Common myeloid progenitor, CD34-positive (primary cell): ENCODE data around the gene RIN3.

Experiments
- CTCF ChIA-PET: fragments of 350-600 bp; sonication (Branson Sonifier 250); formaldehyde crosslinking; loops from one replicate; lab custom pipeline; 2021; ENCODE audit warnings: antibody characterized with exemption; lab: Charles Lee
- POLR2A ChIA-PET: fragments of 350-600 bp; sonication (Branson Sonifier 250); formaldehyde crosslinking; loops from one replicate; lab custom pipeline; 2021; ENCODE audit warnings: antibody characterized with exemption; lab: Charles Lee
- DNase-seq, 3 donors: peaks; one replicate each; pipeline versions ENCODE4 v3.0.0 to v3.0.0-alpha.2; 2013
- H3K27ac ChIP-seq, 2 experiments: 1 replicate in 1 of 2; 2 replicates in 1 of 2; pipeline ENCODE4 v1.7.0; 2013; ENCODE audit warnings: inconsistent platforms in 2 of 2, low read length in 2 of 2, mild to moderate bottlenecking in 2 of 2, low read depth in 1 of 2, moderate library complexity in 1 of 2; ENCODE audit not compliant: severe bottlenecking in 2 of 2, insufficient read depth in 1 of 2, poor library complexity in 1 of 2
- H3K27me3 ChIP-seq, 5 experiments: replicated peaks in 2 of 5; 1 replicate in 3 of 5; 2 replicates in 2 of 5; pipeline versions ENCODE4 v1.6.1 to v1.7.0; 2013; ENCODE audit warnings: low read length in 4 of 5, mild to moderate bottlenecking in 2 of 5, moderate library complexity in 2 of 5, inconsistent platforms in 1 of 5; ENCODE audit not compliant: insufficient read depth in 5 of 5, control insufficient read depth in 4 of 5
- H3K36me3 ChIP-seq, 4 experiments: 1 replicate in 2 of 4; 2 replicates in 2 of 4; pipeline versions ENCODE4 v1.6.1 to v1.7.0; 2013; ENCODE audit warnings: low read length in 3 of 4, control low read depth in 1 of 4, mild to moderate bottlenecking in 1 of 4; ENCODE audit not compliant: control insufficient read depth in 4 of 4, insufficient read depth in 4 of 4
- H3K4me1 ChIP-seq, 4 experiments: 1 replicate in 3 of 4; 2 replicates in 1 of 4; pipeline versions ENCODE4 v1.6.1 to v1.7.1; 2013; ENCODE audit warnings: low read length in 3 of 4, mild to moderate bottlenecking in 3 of 4, control low read depth in 1 of 4, inconsistent platforms in 1 of 4, moderate library complexity in 1 of 4; ENCODE audit not compliant: control insufficient read depth in 4 of 4, insufficient read depth in 4 of 4; ENCODE audit errors: control extremely low read depth in 1 of 4
- H3K4me3 ChIP-seq, 7 experiments: 1 replicate in 4 of 7; 2 replicates in 3 of 7; pipeline versions ENCODE4 v1.5.1 to v1.7.0; 2013; ENCODE audit warnings: mild to moderate bottlenecking in 7 of 7, low read length in 6 of 7, moderate library complexity in 6 of 7, inconsistent platforms in 2 of 7, low read depth in 2 of 7, control low read depth in 1 of 7; ENCODE audit not compliant: insufficient read depth in 4 of 7, control insufficient read depth in 1 of 7; ENCODE audit errors: extremely low read depth in 1 of 7
- H3K9me3 ChIP-seq, 5 experiments: 1 replicate in 4 of 5; 2 replicates in 1 of 5; pipeline versions ENCODE4 v1.6.1 to v1.7.1; 2013; ENCODE audit warnings: low read length in 4 of 5, mild to moderate bottlenecking in 2 of 5, inconsistent platforms in 1 of 5, low read depth in 1 of 5, moderate library complexity in 1 of 5; ENCODE audit not compliant: control insufficient read depth in 4 of 5, insufficient read depth in 2 of 5; ENCODE audit errors: control extremely low read depth in 1 of 5
- WGBS: methylation state at CpG from one replicate; pipeline ENCODE4 v1.1.5; 2013; ENCODE audit not compliant: insufficient coverage; 5-methylcytosine and 5-hydroxymethylcytosine counted together

RIN3 gene

GRCh38 chr14:92486881-92487280 is 26.7 kb upstream of the RIN3 start:
- ChIA-PET POLR2A (interaction anchor here (0.5 kb wide), 1 partner anchor 931 kb away, joined by 3 read pairs; no protein-coding TSS in a partner anchor), CTCF (no interaction called here)
- Histone ChIP-seq H3K4me3 (no peak overlapping the region), H3K36me3 (no peaks in the 10 kb centered on the region), H3K9me3 (no peaks in the 10 kb centered on the region), H3K4me1 (peaks cover 0 to 24% (median 6%) of the 10 kb centered on the region in 4 experiments), H3K27ac (no peak overlapping the region), H3K27me3 (no peaks in the 10 kb centered on the region)
- no CpG with 5 or more reads among the region's 4 CpGs for WGBS
- no peak for DNase-seq

DNA sequence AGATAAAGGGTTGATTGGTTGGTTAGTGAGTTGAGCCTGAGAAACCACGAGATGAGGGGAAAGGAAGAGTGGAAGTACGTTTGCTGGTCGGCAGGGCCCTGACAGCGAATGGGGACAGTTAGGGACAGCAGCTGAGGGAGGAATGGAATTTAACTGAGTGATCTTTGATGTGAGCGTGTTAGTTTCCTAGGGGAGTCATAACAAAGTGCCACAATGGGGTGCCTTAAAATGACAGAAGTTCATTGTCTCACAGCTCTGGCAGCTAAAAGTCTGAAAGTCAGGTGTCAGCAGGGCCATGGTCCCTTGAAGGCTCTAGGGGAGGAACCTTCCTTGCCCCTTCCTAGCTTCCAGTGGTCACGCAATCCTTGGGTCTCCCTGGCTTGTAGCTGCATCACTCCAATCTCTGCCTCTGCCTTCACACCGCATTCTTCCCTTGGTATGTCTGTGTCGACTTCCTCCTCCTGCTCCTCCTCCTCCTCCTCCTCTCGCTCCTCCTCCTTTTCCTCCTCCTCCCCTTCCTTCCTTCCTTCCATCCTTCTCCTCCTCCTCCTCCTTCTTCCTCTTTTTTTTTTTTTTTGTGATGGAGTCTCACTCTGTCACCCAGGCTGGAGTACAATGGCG is 26.0 kb upstream of the RIN3 start:
- H3K27ac ChIP-seq = no peak overlapping the region
- 68% methylated on average over 8 of the region's 10 CpGs for WGBS
- peaks cover 0 to 29% (median 8%) of the 10 kb centered on the region in 4 experiments for H3K4me1 ChIP-seq
- no peak for DNase-seq
- no peak overlapping the region for H3K4me3 ChIP-seq
- H3K36me3 ChIP-seq = no peaks in the 10 kb centered on the region
- POLR2A ChIA-PET = interaction anchor here (0.5 kb wide), 1 partner anchor 932 kb away, joined by 3 read pairs; no protein-coding TSS in a partner anchor
- H3K9me3 ChIP-seq = no peaks in the 10 kb centered on the region
- no peaks in the 10 kb centered on the region for H3K27me3 ChIP-seq
- CTCF ChIA-PET = no interaction called here

DNA sequence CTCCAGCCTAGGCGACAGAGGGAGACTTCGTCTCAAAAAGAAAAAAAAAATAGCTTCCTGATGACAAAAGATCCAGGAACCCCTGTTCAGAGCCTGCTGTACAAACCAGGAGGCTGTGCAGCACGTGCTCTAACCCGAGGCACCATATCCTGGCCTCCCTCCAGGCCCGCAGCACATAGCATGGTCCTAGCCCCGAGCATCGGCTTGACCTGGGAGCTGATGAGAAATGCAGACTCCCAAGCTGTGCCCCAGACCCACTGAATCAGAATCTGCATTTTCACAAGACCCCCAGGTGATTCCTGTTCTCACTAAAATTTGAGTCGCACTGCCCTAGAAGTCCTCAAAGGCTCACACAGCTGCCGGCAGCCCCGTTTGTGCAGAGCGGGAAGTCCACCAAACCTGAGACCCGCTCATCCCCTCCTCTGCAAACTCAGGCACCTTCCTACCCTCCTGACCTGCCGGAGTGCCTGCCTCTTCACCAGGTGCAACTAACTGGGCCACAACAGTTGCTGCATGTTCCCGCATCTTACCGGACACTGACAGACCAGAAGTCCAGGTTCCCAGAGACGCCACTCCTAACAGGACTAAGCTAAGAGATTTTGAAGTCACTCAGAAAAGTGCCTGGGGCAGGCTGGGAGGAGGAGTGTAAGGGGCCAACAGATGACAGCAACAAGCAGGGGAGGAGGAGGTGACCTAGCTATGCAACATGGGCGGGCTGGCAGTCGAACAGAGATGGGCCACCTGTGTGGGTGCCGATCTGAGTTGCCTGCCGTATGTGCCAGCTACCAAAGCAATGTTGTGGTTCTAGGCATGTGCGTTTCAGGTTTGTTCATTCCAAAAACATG is 24.0 kb upstream of the RIN3 start:
- H3K4me1 ChIP-seq = peaks cover 0 to 39% (median 8%) of the 10 kb centered on the region in 4 experiments
- H3K27ac ChIP-seq = no peak overlapping the region
- CTCF ChIA-PET = interaction anchor here (1.1 kb wide), 1 partner anchor 9 kb away, joined by 3 read pairs; no protein-coding TSS in a partner anchor
- 94% methylated on average over 19 of the region's 21 CpGs for WGBS
- no peaks in the 10 kb centered on the region for H3K27me3 ChIP-seq
- no peak for DNase-seq
- H3K36me3 ChIP-seq = no peaks in the 10 kb centered on the region
- POLR2A ChIA-PET = no interaction called here
- H3K4me3 ChIP-seq = no peak overlapping the region
- no peaks in the 10 kb centered on the region for H3K9me3 ChIP-seq

DNA sequence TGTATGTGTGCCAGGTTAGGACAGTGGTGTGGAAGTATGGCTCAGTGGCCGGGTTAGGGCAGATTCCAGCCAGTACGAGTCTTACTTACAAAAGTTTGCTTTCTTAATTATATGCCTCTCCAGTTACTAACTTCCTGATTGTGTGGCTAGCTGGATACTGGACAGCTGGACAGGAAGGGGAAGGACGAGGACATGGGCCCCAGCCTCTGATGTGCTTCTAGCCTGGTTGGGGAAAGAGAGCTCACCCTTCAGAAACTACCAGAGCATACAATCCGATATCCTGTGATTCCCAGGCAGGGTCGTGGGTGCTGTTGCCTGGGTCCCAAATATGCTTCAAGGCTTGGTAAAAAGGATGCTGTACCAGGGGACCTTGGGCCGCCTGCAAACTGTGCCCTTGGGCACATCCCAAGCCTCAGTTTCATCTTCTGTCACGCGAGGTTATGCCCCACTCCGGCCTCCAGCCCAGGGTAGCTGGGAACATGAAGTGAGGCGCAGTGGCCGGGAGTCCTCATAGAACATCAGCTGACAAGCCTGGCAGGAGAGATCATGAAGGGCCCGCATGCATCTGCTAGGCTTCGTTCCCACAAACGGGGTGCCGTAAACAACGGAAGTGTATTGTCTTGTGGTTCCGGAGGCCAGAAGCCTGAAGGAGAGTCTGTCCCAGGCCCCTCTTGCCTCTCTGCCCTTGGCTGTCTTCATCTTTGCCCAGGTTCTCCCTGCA is 23.2 kb upstream of the RIN3 start:
- Histone ChIP-seq H3K27me3 (no peaks in the 10 kb centered on the region), H3K4me3 (no peak overlapping the region), H3K27ac (no peak overlapping the region), H3K36me3 (no peaks in the 10 kb centered on the region), H3K9me3 (no peaks in the 10 kb centered on the region), H3K4me1 (peaks cover 0 to 45% (median 12%) of the 10 kb centered on the region in 4 experiments)
- ChIA-PET POLR2A (no interaction called here), CTCF (no interaction called here)
- WGBS = 89% methylated on average over 15 of the region's 17 CpGs
- no peak for DNase-seq

- Histone ChIP-seq H3K27ac (no peak overlapping the region), H3K4me3 (no peak overlapping the region), H3K27me3 (no peaks in the 10 kb centered on the region), H3K9me3 (no peaks in the 10 kb centered on the region), H3K4me1 (peaks cover 0 to 53% (median 14%) of the 10 kb centered on the region in 4 experiments), H3K36me3 (no peaks in the 10 kb centered on the region)
- no peak for DNase-seq
- WGBS = 98% methylated on average over 7 of the region's 8 CpGs
- ChIA-PET POLR2A (no interaction called here), CTCF (no interaction called here)
Observed at GRCh38 chr14:92491782-92492181, 21.8 kb upstream of the RIN3 start.

- Histone ChIP-seq H3K27me3 (no peaks in the 10 kb centered on the region), H3K9me3 (no peaks in the 10 kb centered on the region), H3K4me1 (peaks cover 0 to 51% (median 14%) of the 10 kb centered on the region in 4 experiments), H3K27ac (no peak overlapping the region), H3K36me3 (no peaks in the 10 kb centered on the region), H3K4me3 (no peak overlapping the region)
- CTCF ChIA-PET = no interaction called here
- 87% methylated on average over 8 of the region's 10 CpGs for WGBS
- POLR2A ChIA-PET = no interaction called here
- DNase-seq = no peak
Observed at GRCh38 chr14:92492258-92492657, 21.3 kb upstream of the RIN3 start.
